Motor neuron (in vitro differentiated cells): ENCODE results near the gene FAM3D. TPM values are rescaled to one million over a fixed set of nuclear protein-coding genes. Genes with fewer than 3 reads are reported as not detected.

ENCODE experiments used
- ATAC-seq, 8 experiments: fragments of 200-7000 bp; cut with Tn5 transposase; replicated peaks in 6 of 8; 2 replicates each; pipeline ENCODE4 v1.8.0; 2021; ENCODE audit warnings: mild to moderate bottlenecking in 8 of 8, moderate library complexity in 8 of 8
- H3K27ac ChIP-seq, 2 donors: fragments of 250-450 bp; sonication (Bioruptor Pico); 2 replicates each; pipeline ENCODE4 v1.9.0; 2021; ENCODE audit warnings: antibody characterized with exemption in 2 of 2, mild to moderate bottlenecking in 2 of 2, moderate library complexity in 1 of 2
- H3K4me1 ChIP-seq, 2 donors: fragments of 250-450 bp; sonication (Bioruptor Pico); replicated peaks in 1 of 2; 2 replicates each; pipeline ENCODE4 v1.6.1; 2021; ENCODE audit warnings: antibody characterized with exemption in 2 of 2, mild to moderate bottlenecking in 2 of 2, moderate library complexity in 1 of 2
- H3K4me3 ChIP-seq, 5 donors: fragments of 250-450 bp; sonication (Bioruptor Pico); 2 replicates each; pipeline ENCODE4 v1.9.0; 2021; ENCODE audit warnings: antibody characterized with exemption in 5 of 5, mild to moderate bottlenecking in 5 of 5, moderate library complexity in 4 of 5
- WGBS, 10 experiments: fragments of 450-650 bp; shearing (Covaris generic); methylation state at CpG; one replicate each; pipeline ENCODE4 v1.0.0; 2022; 5-methylcytosine and 5-hydroxymethylcytosine counted together
- in situ Hi-C, 9 experiments: fragments of 400-800 bp; cut with MboI; loops; one replicate each; pipeline ENCODE4 v1.15.0; 2021; ENCODE audit warnings: low sequenced_read_pairs in 9 of 9, low pct_unique_long_range_greater_than_20kb in 2 of 9; ENCODE audit not compliant: unreplicated experiment in 9 of 9
- total RNA-seq, 8 experiments: library from RNA; unstranded; fragments of 300-600 nt; gene quantifications; 2 replicates each; pipeline versions ENCODE4 v1.2.3 to v1.2.4, GENCODE V29; 2022

The FAM3D gene
- total RNA-seq, 8 experiments from 2014 or later, result 0.16 to 0.50 (median 0.18) TPM; not detected in 4

DNA sequence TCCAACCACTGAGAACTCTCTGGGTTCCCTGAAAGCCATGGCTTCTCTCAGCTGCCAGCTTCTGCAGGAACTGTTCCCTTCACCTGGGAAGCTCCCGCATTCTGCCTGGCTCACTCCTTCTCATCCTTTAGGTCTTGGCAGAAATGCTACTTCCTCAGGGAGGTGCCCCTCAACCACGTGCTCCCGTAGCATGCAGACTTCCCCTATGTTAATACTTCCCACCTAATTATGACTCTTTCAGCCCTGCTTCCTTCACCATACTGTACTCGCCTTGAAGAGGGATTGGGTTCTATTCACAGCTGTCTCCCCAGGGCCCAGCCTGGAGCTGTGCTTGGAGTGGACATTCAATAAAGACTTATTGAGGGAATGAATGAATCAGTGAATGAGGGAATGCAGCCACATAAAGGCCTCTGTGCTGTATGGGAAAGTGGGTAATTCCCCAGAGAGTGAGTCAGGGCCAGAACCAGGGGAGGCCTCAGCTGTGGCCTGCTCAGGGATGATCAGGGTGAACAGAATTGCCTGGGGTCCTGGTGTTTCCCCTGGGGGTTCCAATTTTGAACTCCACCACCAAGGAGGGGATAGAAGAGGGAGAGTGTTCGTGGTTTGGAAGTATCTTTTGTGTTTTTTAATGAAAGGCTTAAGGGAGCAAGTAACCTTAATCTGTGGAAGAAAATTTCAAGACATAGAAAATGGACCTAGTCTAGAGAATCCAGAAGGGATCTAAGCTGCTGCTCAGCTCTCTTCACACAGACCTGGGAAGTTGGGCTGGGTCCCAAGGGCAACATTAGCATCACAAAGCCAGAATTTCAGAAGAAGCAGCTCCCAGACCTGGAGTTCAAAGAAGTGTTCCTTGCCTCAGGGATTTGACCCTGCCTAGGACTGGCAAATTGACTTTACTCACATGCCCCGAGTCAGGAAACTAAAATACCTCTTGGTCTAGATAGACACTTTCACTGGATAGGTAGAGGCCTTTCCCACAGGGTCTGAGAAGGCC is 74.8 kb downstream of the FAM3D start:
- Histone ChIP-seq H3K27ac (no peak overlapping the region), H3K4me1 (no peaks in the 10 kb centered on the region), H3K4me3 (no peak overlapping the region)
- WGBS, 10 experiments, result 7 to 95% (median 37%) methylated on average over 1 to 4 of the region's 6 CpGs; no CpG with 5 or more reads in 1 of the 10 experiments
- in situ Hi-C loops, result no loop called here
- peak in 2 of 8 experiments; percentile 71 to 83 for ATAC-seq

DNA sequence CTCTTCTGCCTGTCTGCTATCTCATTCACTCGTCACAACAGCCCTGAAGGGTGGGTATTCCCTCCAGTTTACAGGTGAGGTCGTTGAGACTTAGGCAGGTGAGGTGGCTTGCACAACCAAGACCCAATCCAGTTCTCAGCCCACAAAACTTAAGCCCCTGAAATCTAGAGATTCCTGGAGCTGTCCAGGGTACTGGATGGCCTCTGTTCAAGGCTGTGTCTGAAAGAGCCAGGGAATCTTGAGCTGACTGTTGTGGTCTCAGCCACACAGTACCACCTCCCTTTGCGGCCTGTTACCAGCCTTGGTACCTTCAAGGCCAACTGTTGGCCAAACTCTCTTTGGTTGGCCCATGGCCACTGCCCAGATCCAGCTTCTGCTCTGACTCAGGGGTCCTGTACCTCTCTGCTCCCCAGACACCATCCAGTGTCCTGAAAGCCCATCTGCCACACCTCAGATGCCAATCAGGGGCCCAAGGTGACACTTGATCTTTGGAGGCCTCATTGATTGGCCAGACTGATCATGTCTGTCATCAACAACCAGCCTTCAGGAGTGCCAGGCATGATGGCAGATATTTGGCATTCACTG is 78.5 kb downstream of the FAM3D start:
- 0 to 100% (median 43%) methylated on average over 1 to 2 of the region's 3 CpGs; no CpG with 5 or more reads in 3 of the 10 experiments for WGBS, 10 experiments
- peak in 2 of 8 experiments; percentile 6 to 24 for ATAC-seq
- in situ Hi-C loops, result no loop called here
- H3K4me3 ChIP-seq, result no peak overlapping the region
- H3K4me1 ChIP-seq, result peaks cover 10 to 21% of the 10 kb centered on the region in 2 donors
- H3K27ac ChIP-seq, result no peak overlapping the region

DNA sequence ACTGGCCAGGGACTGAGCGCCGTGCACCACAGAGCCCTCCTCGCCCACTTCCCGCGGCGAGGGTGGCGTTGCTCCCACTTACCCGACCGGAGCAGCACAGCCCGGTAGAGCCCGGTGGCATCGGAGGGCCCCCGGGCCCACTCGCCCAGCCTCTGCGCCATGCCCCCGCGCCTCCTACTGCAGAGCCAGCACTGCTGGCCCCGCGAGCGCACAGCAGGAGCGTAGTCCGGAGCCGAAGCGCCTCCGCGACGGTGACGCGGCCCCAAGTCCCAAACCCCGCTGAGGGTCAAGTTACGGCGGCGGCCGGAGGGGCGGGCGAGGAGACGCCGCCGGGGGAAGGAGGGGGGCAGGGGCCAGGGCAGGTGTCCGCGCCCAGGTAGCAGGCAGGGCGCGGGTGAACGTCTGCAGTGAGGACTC is 79.8 kb downstream of the FAM3D start:
- no peak overlapping the region for H3K27ac ChIP-seq
- ATAC-seq, result no peak
- in situ Hi-C loops, result no loop called here
- 32 to 40% (median 40%) methylated on average over 2 to 9 of the region's 44 CpGs; no CpG with 5 or more reads in 7 of the 10 experiments for WGBS, 10 experiments
- H3K4me1 ChIP-seq, result peaks cover 18 to 33% of the 10 kb centered on the region in 2 donors
- no peak overlapping the region for H3K4me3 ChIP-seq

DNA sequence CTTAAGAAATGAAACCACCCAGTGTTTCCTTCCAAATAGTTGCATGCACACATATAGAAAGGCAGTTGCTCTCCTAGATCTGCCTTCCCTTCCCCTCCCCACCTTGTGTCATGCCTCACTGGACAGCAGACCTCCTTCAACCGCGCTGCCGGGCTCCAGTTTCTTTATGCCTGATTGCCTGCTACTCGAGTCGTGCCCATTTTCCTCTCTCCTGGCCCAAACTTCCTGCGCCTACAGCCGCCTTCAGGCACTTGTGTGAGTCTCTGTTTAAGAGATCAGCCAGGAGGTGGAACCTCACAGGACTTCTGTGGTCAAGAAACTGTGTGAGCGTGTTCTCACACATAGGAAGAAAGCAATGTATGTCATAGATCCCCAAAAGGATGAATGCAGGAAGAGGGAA is 80.6 kb downstream of the FAM3D start:
- Histone ChIP-seq H3K27ac (no peak overlapping the region), H3K4me1 (peaks cover 23 to 41% of the 10 kb centered on the region in 2 donors), H3K4me3 (no peak overlapping the region)
- 13 to 100% (median 60%) methylated on average over 1 to 8 of the region's 8 CpGs for WGBS, 10 experiments
- in situ Hi-C loops, result no loop called here
- ATAC-seq, result no peak

DNA sequence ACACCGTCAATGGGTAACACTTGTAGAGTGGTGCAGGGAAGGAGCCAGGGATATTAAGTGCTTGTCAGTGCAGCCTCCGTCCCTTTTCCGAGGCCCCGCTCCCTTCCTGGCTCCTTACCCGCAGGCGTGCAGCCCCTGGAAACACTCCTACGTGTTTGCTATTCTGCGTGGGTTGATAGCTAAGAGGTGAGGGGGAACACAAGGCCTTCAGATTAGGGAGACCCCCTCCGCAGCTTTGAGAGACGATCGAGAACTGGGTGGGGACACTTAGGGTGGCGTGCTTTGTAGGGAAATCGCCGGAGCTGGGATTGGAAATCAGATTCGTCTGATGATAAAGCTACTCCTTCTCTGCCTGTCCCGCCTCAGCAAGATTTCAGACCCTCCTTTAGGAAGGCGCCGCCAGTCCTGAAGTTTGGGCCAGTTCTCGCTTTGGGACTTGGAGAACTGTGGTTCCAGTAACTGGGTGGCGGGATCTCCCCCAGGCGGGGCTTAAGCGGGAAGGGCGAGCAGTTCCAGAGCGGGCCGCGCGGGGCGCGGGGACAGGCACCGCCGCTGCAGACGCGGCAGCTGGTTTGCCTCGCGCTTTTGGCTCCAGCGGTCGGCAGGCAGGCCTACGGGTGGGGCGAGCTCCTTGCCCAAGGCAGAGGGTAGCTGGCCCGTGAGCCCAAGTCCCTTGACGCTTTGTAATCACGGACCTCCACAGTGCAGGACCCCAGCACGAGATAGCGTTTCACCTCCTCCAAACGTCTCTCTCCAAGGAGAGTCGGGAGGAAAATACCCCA is 81.4 kb downstream of the FAM3D start:
- 0 to 17% (median 4%) methylated on average over 2 to 19 of the region's 46 CpGs; no CpG with 5 or more reads in 1 of the 10 experiments for WGBS, 10 experiments

DNA sequence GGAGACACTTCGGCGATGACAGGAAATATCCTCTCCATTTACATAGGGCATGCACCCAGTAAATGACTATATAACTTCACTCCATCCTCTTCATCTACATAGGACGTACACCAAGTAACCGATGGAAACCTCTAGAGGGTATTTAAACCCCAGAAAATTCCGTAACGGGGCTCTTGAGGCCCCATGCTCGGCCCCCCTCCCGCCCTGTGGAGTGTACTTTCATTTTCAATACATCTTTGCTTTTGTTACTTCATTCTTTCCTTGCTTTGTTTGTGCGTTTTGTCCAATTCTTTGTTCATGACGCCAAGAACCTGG is 81.9 kb downstream of the FAM3D start:
- WGBS, 10 experiments, result 4 to 89% (median 7%) methylated on average over 2 to 7 of the region's 10 CpGs; no CpG with 5 or more reads in 4 of the 10 experiments
- in situ Hi-C loops, result no loop called here
- peak in 3 of 8 experiments; percentile 17 to 55 (median 36) for ATAC-seq
- H3K4me3 ChIP-seq, result peak overlapping the region in 3 of 5 donors; percentile 22 to 39 (median 31)
- peaks cover 31 to 48% of the 10 kb centered on the region in 2 donors for H3K4me1 ChIP-seq
- H3K27ac ChIP-seq, result no peak overlapping the region

More for the DNA sequence above, 81.4 kb downstream of the FAM3D start:
- Histone ChIP-seq H3K27ac (no peak overlapping the region), H3K4me3 (peak overlapping the region; percentile 16 to 39 (median 26)), H3K4me1 (peaks cover 31 to 48% of the 10 kb centered on the region in 2 donors)
- in situ Hi-C loops, result no loop called here
- peak; percentile 62 to 92 (median 78) for ATAC-seq

Other genes with a start within 250 kb of the FAM3D start
- gene PDHB, start 232.9 kb downstream of the FAM3D start, total RNA-seq, result 100 to 1,000 TPM in 2 of 8 experiments, 10 to 100 TPM in 6; 48.7 to 122 (median 80.9) TPM
- 10 to 100 TPM in 7 of 8 experiments, 1 to 10 TPM in 1; 8.9 to 22.2 (median 17.5) TPM for gene KCTD6, start 174.7 kb downstream of the FAM3D start, total RNA-seq
- 10 to 100 TPM in 3 of 8 experiments, 1 to 10 TPM in 3, under 1 TPM in 2; 0.33 to 17.4 (median 5.3) TPM for gene ACOX2, start 129.6 kb downstream of the FAM3D start, total RNA-seq
- 1 to 10 TPM in 5 of 8 experiments, under 1 TPM in 3; 0.27 to 7.3 (median 1.3) TPM for gene FAM107A, start 89.4 kb downstream of the FAM3D start, total RNA-seq